Neural progenitor cell (in vitro differentiated cells): ENCODE measurements around the gene FERMT3. TPM values are rescaled to one million over a fixed set of nuclear protein-coding genes. Genes with fewer than 3 reads are reported as not detected.

Source experiments
- DNase-seq: peaks from one replicate; pipeline ENCODE4 v3.0.0-alpha.2; 2016; ENCODE audit warnings: low spot score
- H2AFZ ChIP-seq: fragments of 200-600 bp; sonication (generic); replicated peaks from 2 replicates; pipeline ENCODE4 v1.6.1; 2016; ENCODE audit warnings: antibody characterized with exemption
- H3F3A ChIP-seq: fragments of 200-600 bp; sonication (generic); 2 replicates; pipeline ENCODE4 v1.6.1; 2016; ENCODE audit warnings: antibody characterized with exemption, low read depth
- H3K27ac ChIP-seq: fragments of 200-600 bp; sonication (generic); 2 replicates; pipeline ENCODE4 v1.5.1; 2016; ENCODE audit warnings: mild to moderate bottlenecking
- H3K27me3 ChIP-seq: fragments of 200-600 bp; sonication (generic); 2 replicates; pipeline ENCODE4 v1.6.1; 2016; ENCODE audit warnings: mild to moderate bottlenecking, moderate library complexity
- H3K36me3 ChIP-seq: fragments of 200-600 bp; sonication (generic); 2 replicates; pipeline ENCODE4 v1.5.1; 2016
- H3K4me1 ChIP-seq: fragments of 200-600 bp; sonication (generic); 2 replicates; pipeline ENCODE4 v1.6.1; 2016; ENCODE audit warnings: mixed run types
- H3K4me2 ChIP-seq: fragments of 200-600 bp; sonication (generic); 2 replicates; pipeline ENCODE4 v1.6.1; 2016
- H3K4me3 ChIP-seq: fragments of 200-600 bp; sonication (generic); 2 replicates; pipeline ENCODE4 v1.5.1; 2016
- H3K79me2 ChIP-seq: fragments of 200-600 bp; sonication (generic); 2 replicates; pipeline ENCODE4 v1.6.1; 2016; ENCODE audit warnings: low read depth
- H3K9ac ChIP-seq: fragments of 200-600 bp; sonication (generic); 2 replicates; pipeline ENCODE4 v1.6.1; 2016
- H3K9me3 ChIP-seq: fragments of 200-600 bp; sonication (generic); 2 replicates; pipeline ENCODE4 v1.5.1; 2016; ENCODE audit warnings: low read depth
- H4K20me1 ChIP-seq: fragments of 200-600 bp; sonication (generic); 2 replicates; pipeline ENCODE4 v1.6.1; 2016; ENCODE audit warnings: low read depth
- H3K27ac Mint-ChIP-seq: 3 replicates; pipeline ENCODE4 v1.8.0; 2021; ENCODE audit warnings: mixed read lengths
- H3K27me3 Mint-ChIP-seq: 2 replicates; pipeline ENCODE4 v1.8.0; 2022; ENCODE audit warnings: low read depth, mild to moderate bottlenecking, inconsistent platforms, moderate library complexity, mixed read lengths; ENCODE audit not compliant: insufficient read depth
- H3K36me3 Mint-ChIP-seq: 3 replicates; pipeline ENCODE4 v1.8.0; 2021; ENCODE audit warnings: mixed read lengths
- H3K4me1 Mint-ChIP-seq: 3 replicates; pipeline ENCODE4 v1.8.0; 2021; ENCODE audit warnings: mixed read lengths
- H3K4me3 Mint-ChIP-seq: 3 replicates; pipeline ENCODE4 v1.8.0; 2021; ENCODE audit warnings: mild to moderate bottlenecking, moderate library complexity, mixed read lengths
- H3K9me3 Mint-ChIP-seq: 3 replicates; pipeline ENCODE4 v1.8.0; 2020; ENCODE audit warnings: mixed read lengths
- EZH2 ChIP-seq: fragments of 200-600 bp; sonication (generic); IDR thresholded peaks from 2 replicates; pipeline ENCODE4 v1.6.1; 2017; ENCODE audit warnings: antibody characterized with exemption, mild to moderate bottlenecking, moderate library complexity
- EZH2phosphoT487 ChIP-seq: fragments of 200-600 bp; sonication (generic); IDR thresholded peaks from 2 replicates; pipeline ENCODE4 v1.6.1; 2017; ENCODE audit warnings: antibody characterized with exemption
- total RNA-seq: library from RNA; depleted of rRNA; stranded (reverse); fragments of >200 nt; gene quantifications from 2 replicates; pipeline ENCODE4 v1.2.3, GENCODE V29; 2015; ENCODE audit warnings: low replicate concordance
- TF ChIP-seq, protein P1 (sequence below): fragments of 200-600 bp; sonication (generic); IDR thresholded peaks from 2 replicates; pipeline ENCODE4 v1.5.1; 2017; ENCODE audit warnings: antibody characterized with exemption, mild to moderate bottlenecking

FERMT3 gene
- total RNA-seq, 1 donor from 2014 or later, result not detected

DNA sequence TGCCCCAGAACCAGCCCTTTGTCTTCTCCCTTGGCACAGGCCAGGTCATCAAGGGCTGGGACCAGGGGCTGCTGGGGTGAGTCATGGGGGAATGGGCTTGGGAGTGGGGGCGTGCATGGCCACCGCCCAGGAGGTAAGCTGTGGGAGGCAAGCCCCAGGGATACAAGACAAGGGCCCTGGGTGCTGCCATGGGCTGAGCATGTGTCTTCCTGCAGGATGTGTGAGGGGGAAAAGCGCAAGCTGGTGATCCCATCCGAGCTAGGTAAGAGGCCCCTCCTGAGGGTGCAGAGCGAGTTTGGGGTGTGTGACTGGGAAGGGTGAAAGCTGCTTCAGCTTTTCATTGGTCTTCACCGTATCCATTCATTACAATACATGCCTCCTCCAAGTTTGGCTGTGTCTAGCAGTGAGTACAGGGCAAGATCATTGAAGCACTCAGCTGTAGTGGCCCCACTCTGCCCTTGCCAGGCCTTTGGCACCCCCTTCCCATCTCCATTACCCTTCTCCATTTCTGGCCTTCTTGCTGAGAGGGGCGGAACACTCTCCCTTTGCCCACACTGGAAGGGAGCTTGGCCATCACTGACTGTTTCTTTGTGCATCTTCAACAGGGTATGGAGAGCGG, 36.8 kb downstream of the FERMT3 start:
- no peak for DNase-seq
- no peak overlapping the region for H3K27ac Mint-ChIP-seq
- no peak overlapping the region for H3K27ac ChIP-seq
- peak overlapping the region; percentile 89 for H3K4me3 Mint-ChIP-seq
- peaks cover 25% of the 10 kb centered on the region for H3K79me2 ChIP-seq
- no peak overlapping the region for H2AFZ ChIP-seq
- H3K9ac ChIP-seq, result no peak overlapping the region
- peaks cover 22% of the 10 kb centered on the region for H4K20me1 ChIP-seq
- peaks cover 2% of the 10 kb centered on the region for H3K36me3 Mint-ChIP-seq
- no peaks in the 10 kb centered on the region for H3K36me3 ChIP-seq
- TF ChIP-seq EZH2, result no peak
- no peak for TF ChIP-seq EZH2phosphoT487
- TF ChIP-seq, protein P1, sequence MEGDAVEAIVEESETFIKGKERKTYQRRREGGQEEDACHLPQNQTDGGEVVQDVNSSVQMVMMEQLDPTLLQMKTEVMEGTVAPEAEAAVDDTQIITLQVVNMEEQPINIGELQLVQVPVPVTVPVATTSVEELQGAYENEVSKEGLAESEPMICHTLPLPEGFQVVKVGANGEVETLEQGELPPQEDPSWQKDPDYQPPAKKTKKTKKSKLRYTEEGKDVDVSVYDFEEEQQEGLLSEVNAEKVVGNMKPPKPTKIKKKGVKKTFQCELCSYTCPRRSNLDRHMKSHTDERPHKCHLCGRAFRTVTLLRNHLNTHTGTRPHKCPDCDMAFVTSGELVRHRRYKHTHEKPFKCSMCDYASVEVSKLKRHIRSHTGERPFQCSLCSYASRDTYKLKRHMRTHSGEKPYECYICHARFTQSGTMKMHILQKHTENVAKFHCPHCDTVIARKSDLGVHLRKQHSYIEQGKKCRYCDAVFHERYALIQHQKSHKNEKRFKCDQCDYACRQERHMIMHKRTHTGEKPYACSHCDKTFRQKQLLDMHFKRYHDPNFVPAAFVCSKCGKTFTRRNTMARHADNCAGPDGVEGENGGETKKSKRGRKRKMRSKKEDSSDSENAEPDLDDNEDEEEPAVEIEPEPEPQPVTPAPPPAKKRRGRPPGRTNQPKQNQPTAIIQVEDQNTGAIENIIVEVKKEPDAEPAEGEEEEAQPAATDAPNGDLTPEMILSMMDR, result no peak
- peaks cover 6% of the 10 kb centered on the region for H3K27me3 ChIP-seq
- H3K4me2 ChIP-seq, result no peak overlapping the region
- H3K9me3 ChIP-seq, result no peaks in the 10 kb centered on the region
- H3K4me1 ChIP-seq, result peaks cover 16% of the 10 kb centered on the region
- no peak overlapping the region for H3K4me3 ChIP-seq
- H3K4me1 Mint-ChIP-seq, result peaks cover 33% of the 10 kb centered on the region
- peaks cover 8% of the 10 kb centered on the region for H3K27me3 Mint-ChIP-seq
- H3F3A ChIP-seq, result peaks cover 34% of the 10 kb centered on the region
- no peaks in the 10 kb centered on the region for H3K9me3 Mint-ChIP-seq

GRCh38 chr11:64244107-64244506, 37.6 kb downstream of the FERMT3 start:
- Histone ChIP-seq H3F3A (peaks cover 41% of the 10 kb centered on the region), H4K20me1 (peaks cover 22% of the 10 kb centered on the region), H3K9ac (no peak overlapping the region), H3K36me3 (no peaks in the 10 kb centered on the region), H3K27me3 (peaks cover 6% of the 10 kb centered on the region), H2AFZ (no peak overlapping the region), H3K4me3 (no peak overlapping the region), H3K4me2 (no peak overlapping the region), H3K79me2 (peaks cover 25% of the 10 kb centered on the region), H3K27ac (no peak overlapping the region), H3K4me1 (peaks cover 19% of the 10 kb centered on the region), H3K9me3 (no peaks in the 10 kb centered on the region)
- no peaks in the 10 kb centered on the region for H3K9me3 Mint-ChIP-seq
- H3K4me1 Mint-ChIP-seq, result peaks cover 39% of the 10 kb centered on the region
- H3K4me3 Mint-ChIP-seq, result peak overlapping the region; percentile 89
- peaks cover 12% of the 10 kb centered on the region for H3K27me3 Mint-ChIP-seq
- H3K36me3 Mint-ChIP-seq, result peaks cover 2% of the 10 kb centered on the region
- no peak overlapping the region for H3K27ac Mint-ChIP-seq
- no peak for DNase-seq
- no peak for TF ChIP-seq EZH2phosphoT487
- TF ChIP-seq, protein P1, result no peak
- TF ChIP-seq EZH2, result no peak

GRCh38 chr11:64244966-64245365, 38.4 kb downstream of the FERMT3 start:
- peak overlapping the region; percentile 82 for H3K4me2 ChIP-seq
- no peak overlapping the region for H2AFZ ChIP-seq
- peaks cover 6% of the 10 kb centered on the region for H3K27me3 ChIP-seq
- Mint-ChIP-seq H3K27ac (no peak overlapping the region), H3K27me3 (peaks cover 9% of the 10 kb centered on the region), H3K9me3 (no peaks in the 10 kb centered on the region), H3K4me3 (peak overlapping the region; percentile 89), H3K36me3 (peaks cover 2% of the 10 kb centered on the region), H3K4me1 (peaks cover 44% of the 10 kb centered on the region)
- no peak for DNase-seq
- no peaks in the 10 kb centered on the region for H3K9me3 ChIP-seq
- no peaks in the 10 kb centered on the region for H3K36me3 ChIP-seq
- H3K27ac ChIP-seq, result no peak overlapping the region
- peaks cover 46% of the 10 kb centered on the region for H3F3A ChIP-seq
- peaks cover 25% of the 10 kb centered on the region for H3K79me2 ChIP-seq
- peaks cover 22% of the 10 kb centered on the region for H4K20me1 ChIP-seq
- TF ChIP-seq EZH2phosphoT487 (no peak), EZH2 (no peak)
- TF ChIP-seq, protein P1, result no peak
- no peak overlapping the region for H3K9ac ChIP-seq
- peaks cover 27% of the 10 kb centered on the region for H3K4me1 ChIP-seq
- H3K4me3 ChIP-seq, result peak overlapping the region; percentile 65
